HL-60 (cell line): ENCODE measurements around the gene TNFSF15.

Experiments used
- REST ChIP-seq: IDR thresholded peaks from 2 replicates; pipeline ENCODE4 v1.6.1; 2012; ENCODE audit warnings: low read depth; ENCODE audit not compliant: insufficient replicate concordance
- TF ChIP-seq, protein P1 (sequence below): IDR thresholded peaks from one replicate; pipeline ENCODE4 v1.5.1; 2011; ENCODE audit warnings: low read length, control low read depth, inconsistent platforms; ENCODE audit not compliant: insufficient read depth

DNA sequence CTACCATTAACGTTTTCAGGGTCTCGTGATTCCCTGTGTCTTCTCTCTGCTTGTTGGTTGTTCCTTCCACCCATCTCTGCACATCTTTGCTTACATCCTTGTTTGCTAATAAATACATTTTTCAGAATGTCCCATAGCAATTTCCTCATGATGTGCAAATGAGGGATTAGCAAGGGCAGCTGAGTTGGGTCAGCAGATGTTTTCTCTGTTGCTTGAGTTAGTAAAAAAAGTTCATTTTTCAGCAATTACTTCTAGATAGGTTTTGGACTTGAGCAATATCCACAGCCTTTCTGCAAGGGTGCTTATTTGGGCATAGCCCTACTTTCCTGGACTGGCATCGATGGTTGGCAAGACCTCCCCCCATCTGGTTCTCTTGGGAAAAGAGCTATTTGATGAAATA is 4.8 kb upstream of the TNFSF15 start:
- no peak for TF ChIP-seq REST
- TF ChIP-seq, protein P1, sequence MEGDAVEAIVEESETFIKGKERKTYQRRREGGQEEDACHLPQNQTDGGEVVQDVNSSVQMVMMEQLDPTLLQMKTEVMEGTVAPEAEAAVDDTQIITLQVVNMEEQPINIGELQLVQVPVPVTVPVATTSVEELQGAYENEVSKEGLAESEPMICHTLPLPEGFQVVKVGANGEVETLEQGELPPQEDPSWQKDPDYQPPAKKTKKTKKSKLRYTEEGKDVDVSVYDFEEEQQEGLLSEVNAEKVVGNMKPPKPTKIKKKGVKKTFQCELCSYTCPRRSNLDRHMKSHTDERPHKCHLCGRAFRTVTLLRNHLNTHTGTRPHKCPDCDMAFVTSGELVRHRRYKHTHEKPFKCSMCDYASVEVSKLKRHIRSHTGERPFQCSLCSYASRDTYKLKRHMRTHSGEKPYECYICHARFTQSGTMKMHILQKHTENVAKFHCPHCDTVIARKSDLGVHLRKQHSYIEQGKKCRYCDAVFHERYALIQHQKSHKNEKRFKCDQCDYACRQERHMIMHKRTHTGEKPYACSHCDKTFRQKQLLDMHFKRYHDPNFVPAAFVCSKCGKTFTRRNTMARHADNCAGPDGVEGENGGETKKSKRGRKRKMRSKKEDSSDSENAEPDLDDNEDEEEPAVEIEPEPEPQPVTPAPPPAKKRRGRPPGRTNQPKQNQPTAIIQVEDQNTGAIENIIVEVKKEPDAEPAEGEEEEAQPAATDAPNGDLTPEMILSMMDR: no peak
